IMR-90 (cell line): ENCODE data around the gene PLXNB3. TPM values are rescaled to one million over a fixed set of nuclear protein-coding genes. Genes with fewer than 3 reads are reported as not detected.

Source experiments
- ATAC-seq: fragments of 200-7000 bp; cut with Tn5 transposase; 2 replicates; pipeline ENCODE4 v1.9.1; 2020; ENCODE audit warnings: low read depth, mild to moderate bottlenecking, moderate library complexity
- BruUV-seq: library from RNA; stranded (reverse); fragments of 400-500 nt; replicated peaks from 2 replicates; lab custom pipeline; 2021; lab: Mats Ljungman, UMichigan
- CTCF ChIA-PET: fragments of 300-600 bp; formaldehyde crosslinking; extraction: SDS; loops from one replicate; lab custom pipeline; 2021; ENCODE audit warnings: antibody characterized with exemption; lab: Yijun Ruan, JAX
- POLR2A ChIA-PET: fragments of 300-600 bp; sonication (Branson Sonifier 250); formaldehyde crosslinking; loops from one replicate; lab custom pipeline; 2022; ENCODE audit warnings: antibody characterized with exemption; ENCODE audit not compliant: unreplicated experiment; lab: Charles Lee
- DNase-seq: peaks from one replicate; pipeline ENCODE4 v3.0.0; 2013
- H2AFZ ChIP-seq: replicated peaks from 2 replicates; pipeline ENCODE3; 2013; ENCODE audit warnings: low read length, mild to moderate bottlenecking; ENCODE audit not compliant: poor library complexity
- H2AK5ac ChIP-seq: 2 replicates; pipeline ENCODE4 v1.6.1; 2013; ENCODE audit warnings: low read depth, low read length, inconsistent platforms
- H2AK9ac ChIP-seq: replicated peaks from 2 replicates; pipeline ENCODE3; 2013; ENCODE audit warnings: mild to moderate bottlenecking, low read depth, low read length, moderate library complexity; ENCODE audit not compliant: poor library complexity
- H2BK120ac ChIP-seq: 2 replicates; pipeline ENCODE4 v1.6.1; 2013; ENCODE audit warnings: low read depth, low read length, inconsistent platforms
- H2BK15ac ChIP-seq: 3 replicates; pipeline ENCODE4 v1.6.1; 2013; ENCODE audit warnings: low read depth, low read length, inconsistent platforms
- H2BK20ac ChIP-seq: 2 replicates; pipeline ENCODE4 v1.6.1; 2013; ENCODE audit warnings: low read depth, mild to moderate bottlenecking, inconsistent platforms, low read length, moderate library complexity
- H2BK5ac ChIP-seq: 2 replicates; pipeline ENCODE4 v1.6.1; 2013; ENCODE audit warnings: mild to moderate bottlenecking, low read depth, low read length, inconsistent platforms; ENCODE audit not compliant: poor library complexity, severe bottlenecking
- H3K14ac ChIP-seq: replicated peaks from 2 replicates; pipeline ENCODE4 v1.6.1; 2013; ENCODE audit warnings: low read depth, low read length, inconsistent platforms
- H3K18ac ChIP-seq: 2 replicates; pipeline ENCODE4 v1.6.1; 2013; ENCODE audit warnings: low read depth, low read length, control low read depth
- H3K23ac ChIP-seq: 2 replicates; pipeline ENCODE4 v1.6.1; 2013; ENCODE audit warnings: low read depth, low read length, inconsistent platforms
- H3K27ac ChIP-seq: 2 replicates; pipeline ENCODE4 v1.5.1; 2013; ENCODE audit warnings: mild to moderate bottlenecking, control low read depth, low read length; ENCODE audit not compliant: insufficient read depth
- H3K27me3 ChIP-seq: 2 replicates; pipeline ENCODE4 v1.6.1; 2013; ENCODE audit warnings: low read length; ENCODE audit not compliant: control insufficient read depth, insufficient read depth
- H3K36me3 ChIP-seq: 2 replicates; pipeline ENCODE4 v1.6.1; 2013; ENCODE audit warnings: low read length, mixed read lengths; ENCODE audit not compliant: control insufficient read depth, insufficient read depth
- H3K4ac ChIP-seq: 2 replicates; pipeline ENCODE4 v1.6.1; 2013; ENCODE audit warnings: low read depth, low read length, inconsistent platforms
- H3K4me1 ChIP-seq: 2 replicates; pipeline ENCODE4 v1.6.1; 2013; ENCODE audit warnings: low read length, mixed read lengths; ENCODE audit not compliant: control insufficient read depth, insufficient read depth
- H3K4me2 ChIP-seq: 2 replicates; pipeline ENCODE4 v1.6.1; 2013; ENCODE audit warnings: low read depth, mild to moderate bottlenecking, control low read depth, low read length, moderate library complexity
- H3K4me3 ChIP-seq: 2 replicates; pipeline ENCODE4 v1.5.1; 2013; ENCODE audit warnings: low read depth, mild to moderate bottlenecking, control low read depth, low read length, moderate library complexity; ENCODE audit not compliant: insufficient read depth
- H3K56ac ChIP-seq: 2 replicates; pipeline ENCODE4 v1.6.1; 2013; ENCODE audit warnings: low read length, inconsistent platforms; ENCODE audit not compliant: insufficient read depth; ENCODE audit errors: extremely low read depth
- H3K79me1 ChIP-seq, 2 experiments: 2 replicates each; pipeline ENCODE4 v1.6.1; 2013; ENCODE audit warnings: low read length in 2 of 2, inconsistent platforms in 1 of 2, low read depth in 1 of 2
- H3K9ac ChIP-seq: 2 replicates; pipeline ENCODE4 v1.6.1; 2013; ENCODE audit warnings: low read depth, low read length, control low read depth
- H3K9me1 ChIP-seq: 2 replicates; pipeline ENCODE4 v1.6.1; 2013; ENCODE audit warnings: low read length, inconsistent platforms; ENCODE audit not compliant: insufficient read depth
- H3K9me3 ChIP-seq: 2 replicates; pipeline ENCODE4 v1.6.1; 2013; ENCODE audit warnings: low read length; ENCODE audit not compliant: control insufficient read depth, insufficient read depth
- H4K20me1 ChIP-seq: 2 replicates; pipeline ENCODE4 v1.6.1; 2013; ENCODE audit warnings: low read length, inconsistent platforms; ENCODE audit not compliant: insufficient read depth
- H4K5ac ChIP-seq: 2 replicates; pipeline ENCODE4 v1.6.1; 2013; ENCODE audit warnings: mild to moderate bottlenecking, low read depth, low read length, control low read depth
- H4K8ac ChIP-seq, 2 experiments: 2 replicates each; pipeline ENCODE4 v1.6.1; 2013; ENCODE audit warnings: low read depth in 2 of 2, low read length in 2 of 2, control low read depth in 1 of 2, inconsistent platforms in 1 of 2
- H4K91ac ChIP-seq: 2 replicates; pipeline ENCODE4 v1.6.1; 2013; ENCODE audit warnings: low read depth, low read length, inconsistent platforms; ENCODE audit not compliant: insufficient read depth
- CEBPB ChIP-seq: IDR thresholded peaks from 2 replicates; pipeline ENCODE4 v1.6.1; 2012; ENCODE audit warnings: low read depth, low read length, improper control_type of control experiment
- MAZ ChIP-seq: IDR thresholded peaks from 2 replicates; pipeline ENCODE4 v1.6.1; 2012; ENCODE audit warnings: low read depth, mild to moderate bottlenecking, low read length, improper control_type of control experiment, moderate library complexity, borderline replicate concordance
- USF2 ChIP-seq: fragments of 150-350 bp; IDR thresholded peaks from 2 replicates; pipeline ENCODE4 v1.6.1; 2017; ENCODE audit warnings: mild to moderate bottlenecking, antibody characterized with exemption, low read length, low read depth
- WGBS, 2 experiments: methylation state at CpG; one replicate each; pipeline versions ENCODE4 v1.1.5 to v1.1.7; 2013; ENCODE audit warnings: missing lambda C conversion rate in 2 of 2; ENCODE audit not compliant: insufficient read length in 1 of 2; ENCODE audit errors: extremely low coverage in 2 of 2; 5-methylcytosine and 5-hydroxymethylcytosine counted together
- dilution Hi-C: fragments of 300-500 bp; cut with HindIII; formaldehyde crosslinking; loops from one replicate; pipeline ENCODE4 v1.14.3; 2018; ENCODE audit warnings: low sequenced_read_pairs; ENCODE audit not compliant: unreplicated experiment
- in situ Hi-C: fragments of 300-500 bp; cut with MboI; formaldehyde crosslinking; loops from 3 replicates; pipeline ENCODE4 v1.14.3; 2019; ENCODE audit warnings: low sequenced_read_pairs, inconsistent platforms, mixed read lengths
- intact Hi-C: fragments of 100-400 bp; cut with micrococcal nuclease; formaldehyde crosslinking; loops from 2 replicates; pipeline ENCODE4 v1.10.0; 2022
- polyA plus RNA-seq, 3 experiments: library from polyadenylated mRNA; depleted of rRNA; stranded (reverse); fragments of >200 nt; gene quantifications; 2 replicates each; pipeline ENCODE4 v1.2.3, GENCODE V29; 2012; ENCODE audit warnings: low replicate concordance in 1 of 3
- total RNA-seq: library from RNA; depleted of rRNA; stranded (reverse); fragments of >200 nt; gene quantifications from 2 replicates; pipeline ENCODE4 v1.2.3, GENCODE V29; 2012

PLXNB3 gene
- total and polyA plus RNA-seq, 2 of the 4 experiments (the other 2 are of a cell fraction), result 0.36 to 22.3 TPM

- H3K4me2 ChIP-seq, result no peak overlapping the region
- no peak overlapping the region for H2BK120ac ChIP-seq
- no peak overlapping the region for H2AK5ac ChIP-seq
- dilution Hi-C loops (no loop called here), intact Hi-C loops (no loop called here), in situ Hi-C loops (no loop called here)
- no peak overlapping the region for H2BK20ac ChIP-seq
- peaks cover 3% of the 10 kb centered on the region; the same call in 1 of the 2 replicates for H3K4me1 ChIP-seq
- H2AK9ac ChIP-seq, result no peak overlapping the region
- H4K8ac ChIP-seq, result no peak overlapping the region
- H3K27ac ChIP-seq, result no peak overlapping the region
- ChIA-PET CTCF (no interaction called here), POLR2A (no interaction called here)
- ATAC-seq (no peak), DNase-seq (no peak)
- WGBS, 2 experiments, result no CpG with 5 or more reads among the region's 16 CpGs
- no peaks in the 10 kb centered on the region for H3K9me1 ChIP-seq
- no peak overlapping the region for H4K91ac ChIP-seq
- no peak overlapping the region for H2AFZ ChIP-seq
- no peaks in the 10 kb centered on the region for H3K79me1 ChIP-seq
- BruUV-seq, result no TSS peak
- H3K36me3 ChIP-seq, result peaks cover 10% of the 10 kb centered on the region; the same call in 1 of the 2 replicates
- H3K14ac ChIP-seq, result no peak overlapping the region
- H3K18ac ChIP-seq, result no peak overlapping the region
- H3K56ac ChIP-seq, result no peak overlapping the region
- no peak overlapping the region for H2BK15ac ChIP-seq
- no peak overlapping the region for H3K23ac ChIP-seq
- H2BK5ac ChIP-seq, result no peak overlapping the region
- H4K20me1 ChIP-seq, result no peaks in the 10 kb centered on the region
- no peak overlapping the region for H3K9ac ChIP-seq
- no peak overlapping the region for H3K4me3 ChIP-seq
- H3K9me3 ChIP-seq, result 0 out of 2 replicates have a peak, but pooled peaks cover 1% of the 10 kb centered on the region
- no peak for TF ChIP-seq USF2
- no peak for TF ChIP-seq CEBPB
- no peak for TF ChIP-seq MAZ
- no peaks in the 10 kb centered on the region for H3K27me3 ChIP-seq
- H4K5ac ChIP-seq, result no peak overlapping the region
- no peak overlapping the region for H3K4ac ChIP-seq
Measured at GRCh38 chrX:153740631-153741222, 23.3 kb upstream of the PLXNB3 start.
